ENCODE data around the gene CLUH. TPM values are rescaled to one million over a fixed set of nuclear protein-coding genes. Genes with fewer than 3 reads are reported as not detected.
"Not testable (repeated sequence)": the region's sequence is repeated elsewhere in the genome, so short reads cannot be mapped to it uniquely, and the experiment has no call there.

The CLUH gene
- total and polyA plus RNA-seq, 10 donors, result 14.3 to 82.6 (median 49.4) TPM

GRCh38 chr17:2672026-2672425 lies 39.5 kb downstream of the CLUH start:
- H3K4me3 ChIP-seq, result no peak overlapping the region
- TF ChIP-seq POLR2A (IDR thresholded peaks at IDR 0.05) (no peak), CTCF (IDR thresholded peaks at IDR 0.05 in 8 of 11, conservative IDR thresholded peaks at IDR 0.05 in 3 of 11) (no peak)
- H3K4me1 ChIP-seq, result peaks cover 0 to 13% (median 0%) of the 10 kb centered on the region in 6 donors
- 94 to 99% (median 95%) methylated on average over 5 of the region's 5 CpGs for WGBS, 5 donors
- no peaks in the 10 kb centered on the region for H3K27me3 ChIP-seq (replicated peaks in 1 of 7)
- intact Hi-C loops (cut with DNase I; ENCODE audit: low total_unique reads), result loop anchor here (10.0 kb wide), 1 partner anchor 77 kb away; the partner anchor contains the start of gene PAFAH1B1
- no peaks in the 10 kb centered on the region for H3K9me3 ChIP-seq
- H3K36me3 ChIP-seq, result peaks cover 3 to 99% (median 86%) of the 10 kb centered on the region in 6 donors
- H3K27ac ChIP-seq, result no peak overlapping the region
- no peak for DNase-seq

GRCh38 chr17:2660410-2660809 lies 51.2 kb downstream of the CLUH start:
- H3K27me3 ChIP-seq (replicated peaks in 1 of 7); H3K4me3 ChIP-seq; DNase-seq; H3K9me3 ChIP-seq; H3K27ac ChIP-seq; intact Hi-C loops (cut with DNase I; ENCODE audit: low total_unique reads): not testable (repeated sequence)
- peaks cover 0 to 90% (median 29%) of the 10 kb centered on the region in 6 donors for H3K4me1 ChIP-seq
- 94 to 98% (median 96%) methylated on average over 4 of the region's 4 CpGs for WGBS, 5 donors
- peaks cover 0 to 43% (median 3%) of the 10 kb centered on the region in 6 donors for H3K36me3 ChIP-seq

GRCh38 chr17:2659337-2659736 lies 52.2 kb downstream of the CLUH start:
- intact Hi-C loops (cut with DNase I; ENCODE audit: low total_unique reads), result not testable (repeated sequence)
- WGBS, 5 donors, result 59 to 80% (median 63%) methylated on average over 8 of the region's 8 CpGs

GRCh38 chr17:2656283-2656682 lies 55.3 kb downstream of the CLUH start:
- TF ChIP-seq POLR2AphosphoS5 (IDR thresholded peaks at IDR 0.05), result no peak
- TF ChIP-seq POLR2A (IDR thresholded peaks at IDR 0.05), result no peak
- TF ChIP-seq CTCF (IDR thresholded peaks at IDR 0.05 in 8 of 11, conservative IDR thresholded peaks at IDR 0.05 in 3 of 11), result no peak
- Histone ChIP-seq H3K4me1 (peaks cover 0 to 71% (median 23%) of the 10 kb centered on the region in 6 donors), H3K9me3 (peaks cover 0 to 9% (median 0%) of the 10 kb centered on the region in 8 donors), H3K27ac (peak overlapping the region in 4 of 8 donors; percentile 36 to 65 (median 52)), H3K4me3 (no peak overlapping the region), H3K36me3 (peaks cover 0 to 55% (median 8%) of the 10 kb centered on the region in 6 donors), H3K27me3 (replicated peaks in 1 of 7) (no peaks in the 10 kb centered on the region)
- WGBS, 5 donors, result 0 to 21% (median 0%) methylated on average over 1 of the region's 1 CpG
- no peak for DNase-seq
- intact Hi-C loops (cut with DNase I; ENCODE audit: low total_unique reads), result no loop called here

More at GRCh38 chr17:2659337-2659736, 52.2 kb downstream of the CLUH start:
- H3K27me3 ChIP-seq (replicated peaks in 1 of 7); H3K4me3 ChIP-seq; H3K9me3 ChIP-seq; DNase-seq: not testable (repeated sequence)
- H3K36me3 ChIP-seq, result peaks cover 0 to 47% (median 3%) of the 10 kb centered on the region in 6 donors
- H3K4me1 ChIP-seq, result peaks cover 0 to 96% (median 29%) of the 10 kb centered on the region in 6 donors
- peak overlapping the region in 2 of 8 donors; percentile 10 to 50 for H3K27ac ChIP-seq

- Histone ChIP-seq H3K36me3 (peaks cover 0 to 62% (median 8%) of the 10 kb centered on the region in 6 donors), H3K27me3 (replicated peaks in 1 of 7) (no peaks in the 10 kb centered on the region), H3K4me1 (peaks cover 0 to 63% (median 23%) of the 10 kb centered on the region in 6 donors), H3K4me3 (no peak overlapping the region), H3K27ac (peak overlapping the region in 5 of 8 donors; percentile 9 to 65 (median 47)), H3K9me3 (peaks cover 0 to 9% (median 0%) of the 10 kb centered on the region in 8 donors)
- WGBS, 5 donors, result 38 to 57% (median 41%) methylated on average over 7 of the region's 7 CpGs
- TF ChIP-seq POLR2AphosphoS5 (IDR thresholded peaks at IDR 0.05), result no peak
- TF ChIP-seq POLR2A (IDR thresholded peaks at IDR 0.05), result no peak
- TF ChIP-seq CTCF (IDR thresholded peaks at IDR 0.05 in 8 of 11, conservative IDR thresholded peaks at IDR 0.05 in 3 of 11), result no peak
- intact Hi-C loops (cut with DNase I; ENCODE audit: low total_unique reads), result no loop called here
- DNase-seq, result no peak
Observed at GRCh38 chr17:2655546-2655945, 56.0 kb downstream of the CLUH start.

- H3K27ac ChIP-seq; H3K4me3 ChIP-seq; intact Hi-C loops (cut with DNase I; ENCODE audit: low total_unique reads); DNase-seq; H3K27me3 ChIP-seq (replicated peaks in 1 of 7); H3K9me3 ChIP-seq: not testable (repeated sequence)
- H3K4me1 ChIP-seq, result peaks cover 0 to 38% (median 12%) of the 10 kb centered on the region in 6 donors
- peaks cover 0 to 65% (median 8%) of the 10 kb centered on the region in 6 donors for H3K36me3 ChIP-seq
- 91 to 97% (median 92%) methylated on average over 3 of the region's 3 CpGs for WGBS, 5 donors
Observed at GRCh38 chr17:2652911-2653310, 58.7 kb downstream of the CLUH start.
